EH (cell line): ENCODE results near the gene RPS5.
"Not testable (repeated sequence)": the region's sequence is repeated elsewhere in the genome, so short reads cannot be mapped to it uniquely, and the experiment has no call there.

Experiments used
- DNase-seq: peaks from one replicate; pipeline ENCODE4 v3.0.0-alpha.2; 2015; ENCODE audit warnings: low read depth

RPS5 gene

DNA sequence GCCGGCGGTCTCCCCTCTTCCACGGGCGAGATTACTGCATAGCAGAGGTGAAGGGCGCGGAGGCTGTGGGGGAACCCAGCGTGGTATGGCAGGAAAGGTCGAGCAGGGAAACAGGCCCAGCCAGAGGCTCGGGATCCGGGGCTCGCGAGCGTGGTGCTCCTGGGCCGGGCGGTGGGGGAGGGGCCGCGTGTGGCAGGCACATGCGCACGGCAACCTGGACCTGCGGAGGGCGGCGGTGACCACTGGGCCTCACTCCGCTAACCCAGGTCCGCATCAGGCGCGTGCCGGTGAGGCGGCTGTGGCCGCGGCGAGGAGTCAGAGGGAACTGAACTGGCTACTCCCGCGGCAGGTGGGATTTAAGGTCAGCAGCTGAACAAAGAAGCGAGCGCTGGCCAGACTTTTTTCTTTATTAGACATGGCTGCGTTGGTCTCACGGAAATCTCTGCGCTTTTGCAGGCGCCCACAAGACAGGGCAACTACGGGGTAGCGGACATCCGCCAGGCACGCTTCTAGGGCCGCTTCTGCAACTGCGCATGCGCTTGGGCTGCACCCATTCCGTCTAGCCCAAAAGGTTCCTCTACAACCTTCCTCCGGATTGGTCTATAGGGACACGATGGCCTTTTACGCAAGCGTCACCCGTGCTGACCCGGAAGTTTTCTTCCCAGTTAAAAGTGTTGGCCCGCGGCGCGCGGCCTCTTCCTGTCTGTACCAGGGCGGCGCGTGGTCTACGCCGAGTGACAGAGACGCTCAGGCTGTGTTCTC, at the start of gene RPS5:
TSS of gene RPS5 (plus strand) at position 694 of the 762 bp plus-strand sequence. CDS start 869 bp downstream, outside the sequence.
- DNase-seq, result peak; percentile 99

DNA sequence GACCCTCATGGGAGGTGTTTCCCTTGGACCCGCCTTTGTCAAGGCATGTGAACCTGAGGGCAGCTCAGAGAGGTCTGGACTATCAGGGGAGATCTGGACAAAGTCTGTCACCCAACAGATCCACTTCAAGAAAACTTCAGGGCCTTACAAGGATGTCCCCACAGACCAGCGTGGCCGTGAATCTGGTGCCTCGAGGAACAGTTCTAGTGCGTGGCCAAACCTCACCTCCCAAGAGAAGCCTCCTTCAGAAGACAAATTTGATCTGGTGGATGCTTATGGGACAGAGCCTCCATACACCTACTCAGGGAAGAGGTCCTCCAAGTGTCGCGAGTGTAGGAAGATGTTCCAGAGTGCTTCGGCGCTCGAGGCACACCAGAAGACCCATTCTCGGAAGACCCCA, 48.7 kb upstream of the RPS5 start:
- no peak for DNase-seq

DNA sequence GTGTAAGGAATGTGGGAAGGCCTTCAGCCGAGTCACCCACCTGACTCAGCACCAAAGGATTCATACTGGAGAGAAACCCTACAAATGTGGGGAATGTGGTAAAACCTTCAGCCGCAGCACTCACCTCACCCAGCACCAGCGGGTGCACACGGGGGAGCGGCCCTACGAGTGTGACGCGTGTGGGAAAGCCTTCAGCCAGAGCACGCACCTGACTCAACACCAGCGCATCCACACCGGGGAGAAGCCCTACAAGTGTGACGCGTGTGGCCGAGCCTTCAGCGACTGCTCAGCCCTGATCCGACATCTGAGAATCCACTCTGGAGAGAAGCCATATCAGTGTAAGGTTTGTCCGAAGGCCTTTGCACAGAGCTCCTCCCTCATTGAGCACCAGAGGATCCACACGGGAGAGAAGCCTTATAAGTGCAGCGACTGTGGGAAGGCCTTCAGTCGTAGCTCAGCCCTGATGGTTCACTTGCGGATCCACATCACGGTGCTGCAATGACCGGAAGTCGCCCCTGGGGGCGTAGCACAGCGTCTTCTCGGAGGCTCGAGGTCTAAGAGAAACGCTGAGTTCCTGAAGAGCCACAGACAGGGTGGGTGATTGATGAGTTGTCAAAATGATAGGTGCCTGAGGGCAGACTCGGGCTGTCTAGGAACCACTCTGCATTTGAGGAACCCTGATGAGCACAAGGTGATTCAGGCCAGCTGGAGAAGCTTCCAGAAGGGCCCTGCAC, 48.1 kb upstream of the RPS5 start:
- no peak for DNase-seq

DNA sequence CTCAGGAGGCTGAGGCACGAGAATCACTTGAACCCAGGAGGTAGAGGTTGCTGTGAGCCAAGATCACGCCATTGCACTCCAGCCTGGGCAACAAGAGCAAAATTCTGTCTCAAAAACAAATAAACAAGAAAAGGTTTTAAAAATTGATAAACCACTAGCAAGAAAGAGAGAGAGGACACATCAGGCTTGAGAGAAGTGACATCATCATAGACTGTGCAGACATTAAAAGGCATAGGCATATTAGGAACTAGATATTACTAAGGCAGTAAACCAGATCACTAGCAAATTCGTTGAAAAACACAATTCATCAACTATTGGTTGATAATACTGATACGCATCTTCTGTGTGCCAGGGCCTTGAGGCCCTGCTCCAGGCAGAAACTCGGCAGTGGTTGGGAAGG, 41.5 kb upstream of the RPS5 start:
- no peak for DNase-seq

DNA sequence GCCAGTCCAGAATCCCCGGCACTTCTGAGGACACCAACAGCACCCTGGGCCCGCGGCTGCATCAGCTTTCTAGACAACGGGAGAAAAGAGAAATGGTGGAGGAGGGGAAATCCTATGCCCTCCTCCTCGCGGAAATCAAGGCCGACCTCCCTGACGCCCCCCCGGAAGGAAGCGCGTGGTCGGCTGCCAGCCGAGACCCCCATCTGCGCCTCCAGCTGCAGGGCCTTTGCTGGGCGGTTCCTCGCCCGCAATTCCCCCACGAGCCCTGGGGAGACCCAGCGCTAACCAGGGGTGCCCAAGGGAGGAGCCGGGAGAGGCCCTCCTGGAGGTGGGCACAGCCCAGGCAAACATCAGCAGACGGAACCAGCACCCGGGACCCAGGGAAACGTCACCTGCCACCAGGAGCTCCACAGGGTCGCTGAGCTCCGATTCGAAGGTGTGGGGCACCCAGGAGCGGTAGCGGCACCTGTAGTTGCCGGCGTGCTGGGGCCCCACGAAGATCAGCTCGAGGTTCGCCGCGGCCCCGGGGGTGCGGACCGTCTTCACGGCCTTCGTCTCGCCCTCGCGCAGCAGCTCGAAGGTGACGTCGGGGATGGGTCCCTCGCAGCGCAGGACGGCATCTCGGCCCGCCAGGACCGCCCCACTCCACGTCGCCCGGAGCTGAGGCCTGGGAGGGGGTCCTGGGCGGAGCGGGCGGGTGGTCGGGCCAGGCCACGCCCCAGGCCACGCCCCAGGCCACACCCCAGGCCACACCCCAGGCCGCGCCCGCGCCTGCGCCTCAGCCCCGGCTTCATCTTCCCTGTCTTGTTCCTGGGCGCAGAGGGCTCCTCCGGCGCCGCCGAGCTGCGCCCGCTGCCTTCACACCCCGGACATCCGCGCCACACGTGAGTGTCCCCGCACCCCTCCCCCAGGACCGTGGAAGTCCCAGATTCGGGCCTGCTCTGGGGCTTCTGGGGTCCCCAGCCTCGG, 39.8 kb upstream of the RPS5 start:
- peak; percentile 85 for DNase-seq

DNA sequence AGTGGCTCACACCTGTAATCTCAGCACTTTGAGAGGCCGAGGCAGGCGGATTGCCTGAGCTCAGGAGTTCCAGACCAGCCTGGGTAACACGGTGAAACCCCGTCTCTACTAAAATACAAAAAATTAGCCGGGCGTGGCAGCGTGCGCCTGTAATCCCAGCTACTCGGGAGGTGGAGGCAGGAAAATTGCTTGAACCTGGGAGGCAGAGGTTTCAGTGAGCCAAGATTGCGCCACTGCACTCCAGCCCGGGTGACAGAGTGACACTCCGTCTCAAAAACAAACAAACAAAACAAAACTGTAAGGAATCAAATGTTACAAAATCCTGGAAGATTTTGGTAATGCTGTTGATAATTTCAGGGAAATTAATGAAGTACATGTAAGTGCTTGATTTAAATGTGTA, 39.0 kb upstream of the RPS5 start:
- not testable (repeated sequence) for DNase-seq

DNA sequence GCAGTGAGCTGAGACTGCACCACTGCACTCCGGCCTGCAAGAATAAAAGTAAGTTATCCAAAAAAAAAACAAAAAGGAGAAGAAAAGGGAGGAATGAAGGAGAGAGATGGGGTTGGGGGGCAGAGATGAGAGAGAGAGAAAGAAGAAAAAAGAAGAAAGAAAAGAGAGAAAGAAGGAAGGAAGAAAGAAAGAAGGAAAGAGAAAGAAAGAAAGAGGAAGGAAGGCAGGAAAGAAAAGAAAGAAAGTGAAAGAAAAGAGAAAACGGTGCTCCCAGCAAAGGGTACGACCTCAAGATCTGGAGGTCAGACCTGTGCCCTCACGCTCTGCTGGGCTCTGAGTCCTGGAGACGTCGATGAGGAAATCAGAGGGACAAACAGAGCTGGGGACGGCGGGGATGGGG, 37.5 kb upstream of the RPS5 start:
- DNase-seq, result no peak

DNA sequence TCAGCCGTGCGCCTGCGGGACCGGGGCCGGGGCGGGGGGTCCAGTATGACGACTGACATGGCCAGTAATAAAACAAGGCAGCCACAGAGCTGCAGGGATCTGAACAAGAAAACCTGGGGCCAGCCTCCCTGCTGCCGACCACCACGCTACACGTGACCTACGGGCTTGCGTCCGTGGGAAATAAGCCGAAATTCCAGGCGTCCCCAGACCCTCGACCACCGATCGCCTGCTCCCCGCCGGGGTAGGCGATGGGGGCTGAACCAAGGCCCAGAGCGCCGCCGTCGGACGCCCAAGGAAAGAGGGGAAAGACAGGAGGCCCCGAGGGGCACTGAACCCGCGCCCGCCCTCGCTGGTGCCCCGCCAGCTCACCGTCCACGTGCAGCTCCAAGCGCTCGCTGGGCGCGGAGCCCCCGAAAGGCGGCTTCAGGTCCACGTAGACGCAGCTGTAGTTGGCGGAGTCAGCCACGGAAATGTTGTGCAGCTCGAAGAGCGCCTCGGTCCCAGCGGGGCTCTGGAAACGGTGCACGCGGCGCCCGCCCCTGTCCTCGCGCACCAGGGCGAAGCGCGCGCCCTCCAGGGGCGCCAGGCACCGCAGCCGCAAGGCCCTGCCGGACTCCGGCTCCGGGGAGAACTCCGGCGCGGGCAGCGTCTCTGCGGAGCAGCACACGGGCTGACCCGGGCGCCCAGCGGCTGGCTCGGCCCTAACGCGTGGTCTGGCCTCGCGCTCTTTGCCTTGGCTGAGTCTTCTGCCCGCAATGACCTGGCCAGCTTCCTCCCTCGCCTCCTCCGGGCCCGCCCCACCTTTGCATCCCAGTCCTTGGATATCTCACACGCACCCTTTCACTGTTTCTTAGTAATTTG, 36.8 kb upstream of the RPS5 start:
- no peak for DNase-seq

DNA sequence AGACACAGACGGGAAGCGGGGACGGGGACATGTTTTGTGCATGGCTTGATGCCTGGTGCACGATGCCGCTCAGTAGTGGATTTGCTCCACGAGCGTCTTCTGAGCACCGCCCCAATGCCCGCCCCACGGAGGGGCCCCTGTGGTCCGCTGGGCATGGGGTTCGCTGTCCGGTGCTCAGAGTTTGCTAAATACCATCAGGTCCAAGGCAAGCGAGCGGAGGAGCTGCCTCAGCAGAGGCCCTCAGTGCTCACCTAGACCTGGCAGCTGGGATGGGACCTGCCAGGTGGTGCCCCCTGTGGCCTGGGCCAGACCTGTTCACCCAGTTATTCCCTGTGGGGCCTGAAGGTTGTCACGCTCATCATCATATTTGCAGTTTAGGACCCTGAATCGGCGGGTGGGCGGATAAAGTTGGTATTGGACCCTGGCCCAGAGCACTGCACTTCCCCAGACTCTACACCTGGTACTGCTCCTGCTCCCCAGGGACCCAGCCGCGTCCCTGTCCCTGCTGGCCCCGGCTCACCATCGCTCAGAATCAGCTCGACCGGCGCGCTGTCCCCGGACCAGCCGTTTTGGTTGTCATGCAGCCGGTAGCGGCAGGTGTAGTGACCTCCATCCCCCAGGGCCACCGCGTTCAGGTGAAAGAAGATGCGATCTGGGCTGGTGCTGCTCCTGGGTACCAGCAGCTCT, 36.1 kb upstream of the RPS5 start:
- DNase-seq, result no peak

DNA sequence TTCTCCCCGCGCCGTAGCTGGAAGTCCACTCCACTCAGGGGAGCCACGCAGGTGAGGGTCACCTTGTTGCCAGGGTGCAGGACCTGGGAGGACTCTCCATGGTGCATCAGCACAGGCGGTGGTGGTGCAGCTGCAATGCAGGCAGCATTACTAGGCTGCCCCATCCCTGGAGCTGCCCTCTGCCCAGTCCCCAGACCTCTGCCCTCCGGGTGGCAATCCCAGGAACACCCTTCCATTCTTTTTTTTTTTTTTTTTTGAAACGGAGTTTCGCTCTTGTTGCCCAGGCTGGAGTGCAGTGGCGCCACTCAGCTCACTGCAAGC, 35.6 kb upstream of the RPS5 start:
- DNase-seq, result no peak

DNA sequence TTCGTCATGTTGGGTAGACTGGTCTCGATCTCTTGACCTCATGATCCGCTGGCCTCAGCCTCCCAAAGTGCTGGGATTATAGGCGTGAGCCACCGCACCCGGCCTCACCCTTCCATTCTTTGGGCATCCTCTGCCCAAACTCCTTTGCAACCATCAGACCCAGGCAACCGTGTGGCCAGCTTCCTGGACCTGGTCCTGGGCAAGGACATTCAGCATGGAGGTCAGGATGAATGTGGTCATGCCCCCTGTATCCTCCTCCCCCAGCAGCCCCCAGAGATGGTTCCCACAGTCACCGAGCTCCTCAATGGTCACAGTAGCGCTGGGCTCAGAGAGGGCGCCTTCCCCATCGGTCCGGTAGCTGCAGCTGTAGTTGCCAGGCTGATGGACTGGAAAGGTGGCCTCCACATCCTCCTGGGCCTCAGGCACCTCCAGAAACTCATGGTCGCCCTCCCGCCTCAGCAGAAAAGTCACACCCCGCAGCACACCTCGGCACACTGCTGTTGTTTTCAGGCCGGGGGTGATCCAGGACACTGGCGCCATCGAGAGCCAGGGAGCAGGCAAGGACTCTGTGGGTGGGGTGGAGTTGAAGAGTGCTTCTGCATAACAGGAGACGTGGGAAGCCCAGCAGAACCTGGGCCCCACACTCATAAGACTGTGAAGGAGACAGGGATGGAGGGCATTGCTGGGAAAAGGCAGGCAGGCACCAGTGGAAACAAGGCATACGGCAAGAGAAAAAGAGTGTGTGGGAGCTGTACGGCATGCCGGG, 34.9 kb upstream of the RPS5 start:
- DNase-seq, result no peak

DNA sequence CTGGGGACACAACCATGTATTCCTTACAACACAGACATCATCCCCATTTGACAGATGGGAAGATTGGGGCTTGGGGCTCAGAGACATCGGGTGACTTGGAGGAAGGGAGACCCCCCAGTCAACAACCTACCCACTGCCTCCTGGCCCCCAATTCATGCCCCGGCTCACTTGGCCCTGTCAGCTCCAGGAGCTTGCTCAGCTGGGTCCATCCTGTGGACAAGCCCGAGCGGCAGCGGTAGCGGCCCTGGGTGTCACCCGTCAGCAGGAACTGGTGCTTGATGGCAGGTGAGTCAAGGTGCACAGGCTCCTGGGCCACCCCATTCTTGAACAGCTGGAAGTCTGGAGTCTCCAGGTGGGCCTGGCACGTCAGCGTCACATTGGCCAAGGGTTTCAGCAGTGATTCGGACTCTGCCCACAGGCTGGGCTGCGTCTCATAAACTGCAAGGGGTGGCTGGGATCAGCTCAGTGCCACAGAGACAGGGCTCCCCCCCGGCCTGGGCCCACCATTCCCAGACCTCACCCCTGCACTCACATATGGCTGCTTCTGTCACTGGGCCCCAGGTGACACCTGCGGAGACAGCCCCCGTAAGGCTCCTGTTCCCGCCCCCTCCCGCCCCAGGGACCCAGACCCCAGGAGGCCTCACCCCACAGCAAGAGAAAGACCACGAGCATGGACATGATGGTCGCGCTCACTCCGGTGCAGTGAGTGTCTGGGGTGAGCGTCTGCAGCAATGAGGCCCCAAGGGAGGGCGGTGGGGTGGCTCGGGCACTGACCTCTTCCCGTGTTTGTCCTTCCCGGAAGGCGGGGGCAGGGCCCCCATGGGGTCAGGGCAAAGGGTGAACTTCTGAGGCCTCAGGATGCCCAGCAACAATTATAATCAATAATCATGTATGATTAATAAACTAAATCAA, 34.1 kb upstream of the RPS5 start, which contains the start of gene A1BG:
TSS of gene A1BG (minus strand) at position 733 of the 912 bp plus-strand sequence. CDS start at position 678, 55 bp downstream.
- no peak for DNase-seq

DNA sequence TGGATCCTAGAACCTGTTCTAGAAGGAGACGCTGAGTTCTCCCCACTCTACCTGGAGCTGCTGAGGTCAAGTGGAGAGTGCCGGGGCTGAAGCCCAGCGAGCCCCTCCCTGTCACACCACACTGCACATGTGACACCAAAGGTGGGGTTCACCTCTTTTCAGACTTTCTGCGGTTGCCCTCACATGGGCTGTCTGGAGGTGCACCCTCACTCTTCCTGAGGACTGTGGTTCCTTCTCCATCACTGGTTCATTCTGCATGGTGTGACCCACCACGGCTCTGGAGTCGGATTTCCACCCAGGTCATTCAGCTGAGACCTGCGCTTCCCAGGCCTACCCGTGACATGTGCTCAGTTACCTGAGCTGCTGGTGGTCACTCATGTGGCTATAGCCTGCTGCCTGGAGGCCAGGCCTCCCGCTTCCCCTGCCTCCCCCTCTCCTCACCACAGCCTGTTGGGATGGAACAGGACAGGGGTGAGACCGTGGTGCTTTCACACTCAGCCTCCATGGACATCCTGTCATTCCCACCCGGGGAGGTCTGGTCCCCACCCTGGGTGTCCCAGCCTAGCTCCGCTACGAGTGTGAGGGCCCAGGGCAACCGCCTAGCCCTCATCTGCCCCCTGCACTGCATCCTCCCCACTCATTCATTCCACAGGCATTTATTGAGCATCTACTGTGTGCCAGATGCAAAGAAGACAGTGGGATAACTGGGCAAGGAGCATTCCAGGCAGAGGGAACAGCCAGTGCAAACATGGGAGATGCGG, 33.2 kb upstream of the RPS5 start:
- DNase-seq, result no peak

DNA sequence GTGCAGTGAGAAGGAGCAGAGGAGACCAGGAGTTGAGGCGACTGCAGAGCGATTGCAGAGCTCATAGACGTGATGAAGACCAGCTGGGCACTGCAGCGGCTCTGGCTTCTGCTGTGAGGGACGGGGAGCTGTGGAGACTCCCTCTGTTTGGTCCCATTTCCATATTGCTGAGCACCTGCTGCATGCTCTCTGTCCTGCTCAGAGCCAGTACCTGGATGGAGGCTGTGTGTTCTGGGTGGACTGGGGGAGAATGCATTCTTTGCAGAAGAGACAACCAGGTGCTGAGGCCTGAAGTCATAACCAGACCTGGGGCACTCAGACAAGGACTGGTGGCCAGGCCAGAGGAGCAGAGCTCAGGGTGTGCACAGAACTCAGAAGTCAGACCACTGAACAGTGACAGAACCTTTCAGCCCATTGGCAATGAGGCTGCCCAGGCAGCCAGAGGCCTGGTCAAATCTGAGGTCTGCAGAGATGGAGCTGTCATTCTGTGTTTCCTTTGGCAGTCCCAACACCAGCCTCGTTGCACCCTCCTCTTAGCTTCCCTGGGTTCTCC, 32.5 kb upstream of the RPS5 start:
- DNase-seq, result no peak

DNA sequence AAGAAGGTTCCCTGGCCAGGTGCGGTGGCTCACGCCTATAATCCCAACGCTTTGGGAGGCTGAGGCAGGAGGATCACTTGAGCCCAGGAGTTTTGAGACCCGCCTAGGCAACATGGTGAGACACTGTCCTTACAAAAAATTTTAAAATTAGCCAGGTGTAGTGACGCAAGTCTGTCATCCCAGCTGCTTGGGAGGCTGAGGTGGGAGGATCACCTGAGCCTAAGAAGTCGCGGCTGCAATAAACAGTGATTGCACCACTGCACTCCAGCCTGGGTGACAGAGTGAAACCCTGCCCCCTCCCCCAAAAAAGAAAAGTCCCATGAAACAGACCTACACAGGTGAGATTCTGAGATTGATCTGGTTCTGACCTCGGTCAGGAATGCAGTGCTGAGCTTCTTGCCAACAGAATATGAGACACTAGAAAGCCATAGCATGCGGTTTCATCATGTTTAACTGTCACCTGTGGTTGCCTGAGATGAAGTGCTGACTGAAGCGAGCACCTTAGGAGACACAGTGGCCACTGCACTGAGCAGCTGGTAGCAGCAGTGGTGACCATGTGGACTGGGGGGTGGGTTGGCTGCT, 31.8 kb upstream of the RPS5 start:
- DNase-seq, result no peak

DNA sequence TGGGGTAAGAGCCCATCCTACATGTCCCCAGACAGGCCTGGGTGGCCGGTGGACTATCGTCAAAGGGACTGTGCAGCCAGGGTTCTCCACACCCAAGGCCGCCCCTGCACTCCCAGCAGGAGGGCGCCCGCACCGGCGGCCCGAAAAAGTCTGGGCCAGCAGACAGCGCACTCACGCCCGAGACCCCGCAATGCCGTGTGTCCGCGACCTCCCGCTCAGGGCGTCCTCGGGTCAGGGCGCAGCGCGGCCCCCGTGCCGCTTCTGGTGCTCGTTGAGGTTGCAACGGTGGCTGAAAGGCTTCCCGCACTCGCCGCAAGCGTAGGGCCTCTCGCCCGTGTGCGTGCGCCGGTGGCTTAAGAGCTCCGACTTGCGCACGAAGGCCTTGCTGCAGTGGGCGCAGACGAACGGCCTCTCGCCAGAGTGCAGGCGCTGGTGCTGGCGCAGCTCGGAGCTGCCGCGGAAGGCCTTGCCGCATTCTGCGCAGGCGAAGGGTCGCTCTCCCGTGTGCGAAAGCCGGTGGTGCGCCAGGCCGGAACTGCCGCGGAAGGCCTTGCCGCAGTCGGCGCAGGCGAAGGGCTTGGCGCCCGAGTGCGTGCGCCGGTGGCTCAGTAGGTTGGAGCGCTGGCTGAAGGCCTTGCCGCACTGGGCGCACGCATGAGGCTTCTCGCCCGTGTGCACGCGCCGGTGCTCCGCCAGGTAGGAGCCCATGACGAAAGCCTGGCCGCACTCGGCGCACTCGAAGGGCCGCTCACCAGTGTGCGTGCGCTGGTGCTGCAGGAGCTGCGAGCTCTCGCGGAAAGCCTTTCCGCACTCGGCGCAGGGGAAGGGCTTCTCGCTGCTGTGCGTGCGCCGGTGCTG, 30.9 kb upstream of the RPS5 start:
- peak; percentile 46 for DNase-seq
